Panc1 (cell line): Measurements from ENCODE around the gene RAMP2. TPM values are rescaled to one million over a fixed set of nuclear protein-coding genes. Genes with fewer than 3 reads are reported as not detected.

ENCODE experiments used
- ATAC-seq: fragments of 200-7000 bp; cut with Tn5 transposase; 2 replicates; pipeline ENCODE4 v1.9.1; 2020; ENCODE audit warnings: mild to moderate bottlenecking, moderate library complexity
- BruUV-seq: library from RNA; stranded (reverse); fragments of 400-500 nt; replicated peaks from 2 replicates; lab custom pipeline; 2021; lab: Mats Ljungman, UMichigan
- CTCF ChIA-PET: fragments of 300-600 bp; sonication (Branson Sonifier 250); formaldehyde crosslinking; loops from one replicate; lab custom pipeline; 2022; ENCODE audit warnings: antibody characterized with exemption; lab: Charles Lee
- POLR2A ChIA-PET: fragments of 300-600 bp; sonication (Branson Sonifier 250); formaldehyde crosslinking; loops from one replicate; lab custom pipeline; 2022; ENCODE audit warnings: antibody characterized with exemption; lab: Charles Lee
- DNase-seq: peaks from one replicate; pipeline ENCODE4 v3.0.0-alpha.2; 2010; ENCODE audit warnings: low read depth, low spot score
- H3K27ac ChIP-seq: 2 replicates; pipeline ENCODE4 v1.5.1; 2011; ENCODE audit warnings: mild to moderate bottlenecking, low read length, inconsistent platforms
- H3K27me3 ChIP-seq: fragments of 200-500 bp; sonication (Bioruptor generic); 2 replicates; pipeline ENCODE4 v1.6.0; 2014; ENCODE audit warnings: low read length, inconsistent platforms; ENCODE audit not compliant: control insufficient read depth, insufficient read depth
- H3K36me3 ChIP-seq: fragments of 200-500 bp; sonication (Bioruptor generic); 2 replicates; pipeline ENCODE4 v1.5.1; 2014; ENCODE audit warnings: inconsistent platforms, mild to moderate bottlenecking, low read length, moderate library complexity; ENCODE audit not compliant: control insufficient read depth, insufficient read depth
- H3K4me1 ChIP-seq: 2 replicates; pipeline ENCODE4 v1.5.1; 2011; ENCODE audit warnings: inconsistent platforms, mild to moderate bottlenecking, low read length, moderate library complexity; ENCODE audit not compliant: control insufficient read depth, insufficient read depth
- H3K4me3 ChIP-seq, 2 experiments: 2 replicates each; pipeline ENCODE4 v1.5.1; 2011 to 2012; ENCODE audit warnings: low read depth in 2 of 2, low read length in 2 of 2, mild to moderate bottlenecking in 2 of 2, inconsistent platforms in 1 of 2, moderate library complexity in 1 of 2
- H3K9me3 ChIP-seq: fragments of 200-500 bp; sonication (Bioruptor generic); 2 replicates; pipeline ENCODE4 v1.5.1; 2014; ENCODE audit warnings: low read depth, mild to moderate bottlenecking, inconsistent platforms, low read length, moderate library complexity; ENCODE audit not compliant: control insufficient read depth, insufficient read depth
- POLR2AphosphoS5 ChIP-seq: IDR thresholded peaks from 2 replicates; pipeline ENCODE4 v1.6.1; 2012; ENCODE audit warnings: mild to moderate bottlenecking, low read depth, low read length, moderate library complexity
- TCF7L2 ChIP-seq: IDR thresholded peaks from 2 replicates; pipeline ENCODE4 v1.6.1; 2011; ENCODE audit warnings: mild to moderate bottlenecking, low read depth, low read length, inconsistent platforms
- in situ Hi-C: cut with HindIII; loops from 2 replicates; pipeline ENCODE4 v1.10.0; 2016; ENCODE audit warnings: low sequenced_read_pairs, low pct_unique_long_range_greater_than_20kb
- intact Hi-C: fragments of 100-400 bp; cut with micrococcal nuclease; formaldehyde crosslinking; loops from one replicate; pipeline ENCODE4 v1.10.0; 2022; ENCODE audit not compliant: unreplicated experiment
- total RNA-seq: library from RNA; stranded (reverse); gene quantifications from one replicate; pipeline ENCODE4 v1.2.1, GENCODE V29; 2021; ENCODE audit not compliant: unreplicated experiment
- TF ChIP-seq, protein P1 (sequence below), 2 experiments: IDR thresholded peaks; 2 replicates each; pipeline ENCODE4 v1.6.1; 2011 to 2012; ENCODE audit warnings: low read depth in 2 of 2, control low read depth in 1 of 2, low read length in 1 of 2, mild to moderate bottlenecking in 1 of 2, moderate library complexity in 1 of 2; ENCODE audit not compliant: insufficient read depth in 1 of 2
- TF ChIP-seq, protein P2 (sequence below): fragments of 450-650 bp; IDR thresholded peaks from 2 replicates; pipeline ENCODE4 v1.5.1; 2017; ENCODE audit warnings: mild to moderate bottlenecking

The RAMP2 gene
- total RNA-seq, 1 experiment from 2014 or later = 1.1 TPM

DNA sequence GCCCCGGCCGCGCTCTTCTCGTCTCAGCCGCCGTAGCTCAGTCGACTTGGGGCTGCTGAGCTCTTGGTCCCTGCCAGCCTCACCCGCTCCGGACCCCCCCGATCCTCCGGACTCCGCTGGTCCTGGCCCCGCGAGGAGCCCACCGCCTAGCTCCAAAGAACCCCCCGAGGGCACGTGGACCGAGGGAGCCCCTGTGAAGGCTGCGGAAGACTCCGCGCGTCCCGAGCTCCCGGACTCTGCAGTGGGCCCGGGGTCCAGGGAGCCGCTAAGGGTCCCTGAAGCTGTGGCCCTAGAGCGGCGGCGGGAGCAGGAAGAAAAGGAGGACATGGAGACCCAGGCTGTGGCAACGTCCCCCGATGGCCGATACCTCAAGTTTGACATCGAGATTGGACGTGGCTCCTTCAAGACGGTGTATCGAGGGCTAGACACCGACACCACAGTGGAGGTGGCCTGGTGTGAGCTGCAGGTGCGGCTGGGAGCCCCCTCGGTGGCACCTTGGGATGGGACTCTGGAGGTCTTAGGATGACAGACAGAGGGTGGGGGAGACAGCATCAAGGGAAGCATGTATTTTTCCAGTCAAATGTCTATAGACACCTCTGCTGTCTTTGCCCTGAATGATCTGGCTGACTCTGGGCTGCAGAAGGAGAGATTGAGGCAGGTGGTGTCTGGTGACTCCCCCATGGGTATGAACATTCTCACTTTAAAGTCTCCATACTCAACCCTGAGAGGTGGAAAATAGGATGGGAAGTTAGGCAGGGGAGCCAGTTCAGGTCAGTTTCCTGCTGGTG, 20.0 kb downstream of the RAMP2 start:
- in situ Hi-C loops = no loop called here
- DNase-seq (no peak), ATAC-seq (peak; percentile 51; the same call in 1 of the 2 replicates)
- no TSS peak for BruUV-seq
- intact Hi-C loops = no loop called here
- POLR2A ChIA-PET = no interaction called here
- CTCF ChIA-PET = interaction anchor here (2.3 kb wide), 1 partner anchor 17 kb away, joined by 5 read pairs; no protein-coding TSS in a partner anchor
- Histone ChIP-seq H3K4me3 (peak overlapping the region; percentile 48 to 56), H3K9me3 (no peaks in the 10 kb centered on the region), H3K36me3 (no peaks in the 10 kb centered on the region), H3K27me3 (no peaks in the 10 kb centered on the region), H3K4me1 (peaks cover 19% of the 10 kb centered on the region), H3K27ac (no peak overlapping the region)
- TF ChIP-seq POLR2AphosphoS5 = no peak
- no peak for TF ChIP-seq TCF7L2
- TF ChIP-seq, protein P1, sequence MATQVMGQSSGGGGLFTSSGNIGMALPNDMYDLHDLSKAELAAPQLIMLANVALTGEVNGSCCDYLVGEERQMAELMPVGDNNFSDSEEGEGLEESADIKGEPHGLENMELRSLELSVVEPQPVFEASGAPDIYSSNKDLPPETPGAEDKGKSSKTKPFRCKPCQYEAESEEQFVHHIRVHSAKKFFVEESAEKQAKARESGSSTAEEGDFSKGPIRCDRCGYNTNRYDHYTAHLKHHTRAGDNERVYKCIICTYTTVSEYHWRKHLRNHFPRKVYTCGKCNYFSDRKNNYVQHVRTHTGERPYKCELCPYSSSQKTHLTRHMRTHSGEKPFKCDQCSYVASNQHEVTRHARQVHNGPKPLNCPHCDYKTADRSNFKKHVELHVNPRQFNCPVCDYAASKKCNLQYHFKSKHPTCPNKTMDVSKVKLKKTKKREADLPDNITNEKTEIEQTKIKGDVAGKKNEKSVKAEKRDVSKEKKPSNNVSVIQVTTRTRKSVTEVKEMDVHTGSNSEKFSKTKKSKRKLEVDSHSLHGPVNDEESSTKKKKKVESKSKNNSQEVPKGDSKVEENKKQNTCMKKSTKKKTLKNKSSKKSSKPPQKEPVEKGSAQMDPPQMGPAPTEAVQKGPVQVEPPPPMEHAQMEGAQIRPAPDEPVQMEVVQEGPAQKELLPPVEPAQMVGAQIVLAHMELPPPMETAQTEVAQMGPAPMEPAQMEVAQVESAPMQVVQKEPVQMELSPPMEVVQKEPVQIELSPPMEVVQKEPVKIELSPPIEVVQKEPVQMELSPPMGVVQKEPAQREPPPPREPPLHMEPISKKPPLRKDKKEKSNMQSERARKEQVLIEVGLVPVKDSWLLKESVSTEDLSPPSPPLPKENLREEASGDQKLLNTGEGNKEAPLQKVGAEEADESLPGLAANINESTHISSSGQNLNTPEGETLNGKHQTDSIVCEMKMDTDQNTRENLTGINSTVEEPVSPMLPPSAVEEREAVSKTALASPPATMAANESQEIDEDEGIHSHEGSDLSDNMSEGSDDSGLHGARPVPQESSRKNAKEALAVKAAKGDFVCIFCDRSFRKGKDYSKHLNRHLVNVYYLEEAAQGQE (IDR thresholded peaks at IDR 0.05; ENCODE audit: insufficient read depth in 1 of 2, low read depth in 2 of 2, low read length in 1 of 2) = no peak

DNA sequence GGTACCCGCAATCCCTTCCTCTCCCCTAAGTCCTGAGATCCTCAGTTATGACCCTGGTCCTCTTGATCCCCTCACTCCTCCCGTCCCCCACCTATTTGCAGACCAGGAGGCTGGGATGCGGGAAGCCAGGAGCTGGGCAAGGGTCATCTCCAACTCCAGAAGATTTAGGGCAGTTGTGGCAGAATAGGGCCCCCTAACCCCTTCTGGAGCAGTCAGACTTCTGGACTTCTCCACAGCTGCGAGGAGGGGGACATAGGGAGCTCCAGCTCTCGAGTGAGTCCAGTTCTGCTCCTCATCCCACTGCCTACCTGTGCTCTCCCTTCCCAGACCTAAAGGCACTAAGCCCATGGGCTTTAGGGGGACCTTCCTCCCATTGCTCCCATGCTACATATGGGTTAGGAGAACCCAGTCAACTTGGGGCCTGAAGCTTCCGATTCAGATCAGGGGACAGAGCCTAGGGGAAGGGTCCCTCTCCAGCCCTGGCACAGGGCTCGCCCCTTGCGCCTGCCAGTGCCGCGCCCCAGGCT, 20.7 kb downstream of the RAMP2 start:
- DNase-seq (no peak), ATAC-seq (no peak)
- in situ Hi-C loops (no loop called here), intact Hi-C loops (no loop called here)
- Histone ChIP-seq H3K27ac (no peak overlapping the region), H3K9me3 (no peaks in the 10 kb centered on the region), H3K27me3 (no peaks in the 10 kb centered on the region), H3K4me1 (peaks cover 19% of the 10 kb centered on the region), H3K4me3 (peak overlapping the region; percentile 48 to 56; a peak in 3 of 4 replicates), H3K36me3 (no peaks in the 10 kb centered on the region)
- ChIA-PET POLR2A (no interaction called here), CTCF (interaction anchor here (2.3 kb wide), 1 partner anchor 18 kb away, joined by 5 read pairs; no protein-coding TSS in a partner anchor)
- BruUV-seq = no TSS peak
- TF ChIP-seq, protein P2, sequence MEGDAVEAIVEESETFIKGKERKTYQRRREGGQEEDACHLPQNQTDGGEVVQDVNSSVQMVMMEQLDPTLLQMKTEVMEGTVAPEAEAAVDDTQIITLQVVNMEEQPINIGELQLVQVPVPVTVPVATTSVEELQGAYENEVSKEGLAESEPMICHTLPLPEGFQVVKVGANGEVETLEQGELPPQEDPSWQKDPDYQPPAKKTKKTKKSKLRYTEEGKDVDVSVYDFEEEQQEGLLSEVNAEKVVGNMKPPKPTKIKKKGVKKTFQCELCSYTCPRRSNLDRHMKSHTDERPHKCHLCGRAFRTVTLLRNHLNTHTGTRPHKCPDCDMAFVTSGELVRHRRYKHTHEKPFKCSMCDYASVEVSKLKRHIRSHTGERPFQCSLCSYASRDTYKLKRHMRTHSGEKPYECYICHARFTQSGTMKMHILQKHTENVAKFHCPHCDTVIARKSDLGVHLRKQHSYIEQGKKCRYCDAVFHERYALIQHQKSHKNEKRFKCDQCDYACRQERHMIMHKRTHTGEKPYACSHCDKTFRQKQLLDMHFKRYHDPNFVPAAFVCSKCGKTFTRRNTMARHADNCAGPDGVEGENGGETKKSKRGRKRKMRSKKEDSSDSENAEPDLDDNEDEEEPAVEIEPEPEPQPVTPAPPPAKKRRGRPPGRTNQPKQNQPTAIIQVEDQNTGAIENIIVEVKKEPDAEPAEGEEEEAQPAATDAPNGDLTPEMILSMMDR = no peak
- TF ChIP-seq, protein P1 (IDR thresholded peaks at IDR 0.05; ENCODE audit: insufficient read depth in 1 of 2, low read depth in 2 of 2, low read length in 1 of 2) = no peak
